Kidney (tissue), 22 donors: ENCODE data around the gene PEX3. TPM values are rescaled to one million over a fixed set of nuclear protein-coding genes. Genes with fewer than 3 reads are reported as not detected.

Experiments
- DNase-seq, 5 donors: peaks; one replicate each; pipeline ENCODE4 v3.0.0-alpha.2; 2013 to 2020
- FAIRE-seq: peaks from 2 replicates; lab custom pipeline; 2012; peaks lifted over from hg19 to GRCh38; lab: Jason Lieb, UNC
- H3K27ac ChIP-seq, 2 donors: one replicate each; pipeline ENCODE4 v1.7.0; 2013; ENCODE audit warnings: low read depth in 2 of 2, low read length in 2 of 2, inconsistent platforms in 1 of 2
- H3K27me3 ChIP-seq: one replicate; pipeline ENCODE4 v1.7.1; 2013; ENCODE audit warnings: low read length, inconsistent platforms; ENCODE audit not compliant: control insufficient read depth, insufficient read depth
- H3K36me3 ChIP-seq, 3 donors: one replicate each; pipeline versions ENCODE4 v1.7.0 to v1.7.1; 2013; ENCODE audit warnings: low read length in 3 of 3, control low read depth in 1 of 3, inconsistent platforms in 1 of 3; ENCODE audit not compliant: insufficient read depth in 3 of 3, control insufficient read depth in 2 of 3
- H3K4me1 ChIP-seq, 3 donors: one replicate each; pipeline versions ENCODE4 v1.7.0 to v1.7.1; 2013; ENCODE audit warnings: low read length in 3 of 3, inconsistent platforms in 1 of 3, low read depth in 1 of 3; ENCODE audit not compliant: control insufficient read depth in 2 of 3, insufficient read depth in 2 of 3
- H3K4me3 ChIP-seq, 3 donors: one replicate each; pipeline versions ENCODE4 v1.7.0 to v1.8.1; 2013; ENCODE audit warnings: low read length in 3 of 3, control low read depth in 1 of 3, inconsistent platforms in 1 of 3
- H3K9ac ChIP-seq, 3 donors: one replicate each; pipeline versions ENCODE4 v1.7.0 to v1.7.1; 2013; ENCODE audit warnings: low read length in 3 of 3, control low read depth in 1 of 3, inconsistent platforms in 1 of 3
- H3K9me3 ChIP-seq, 3 donors: one replicate each; pipeline versions ENCODE4 v1.7.0 to v1.7.1; 2013; ENCODE audit warnings: low read length in 3 of 3, control low read depth in 1 of 3, inconsistent platforms in 1 of 3; ENCODE audit not compliant: control insufficient read depth in 2 of 3, insufficient read depth in 1 of 3
- CTCF ChIP-seq: IDR thresholded peaks from 3 replicates; pipeline ENCODE4 v1.5.1; 2012; ENCODE audit warnings: mild to moderate bottlenecking, moderate library complexity, borderline replicate concordance; ENCODE audit not compliant: insufficient read depth; ENCODE audit errors: extremely low read depth
- intact Hi-C: fragments of 100-400 bp; cut with DNase I; formaldehyde crosslinking; loops from one replicate; pipeline ENCODE4 v1.11.1; 2022
- long read RNA-seq, 10 donors: library from polyadenylated mRNA in 1 of 10; unstranded in 1 of 10; transcript quantifications; one replicate each; pipeline ENCODE4 v2.0.0 and lab custom pipeline, GENCODE V29; 2021 to 2026
- polyA plus RNA-seq: library from polyadenylated mRNA; stranded (reverse); fragments of 350-450 nt; fragmentation: Illumina TruSeq; extraction: RNeasy Lipid Tissue Mini Kit (QIAGEN cat#74804); gene quantifications from one replicate; pipeline ENCODE4 v1.2.3, GENCODE V29; 2014; ENCODE audit warnings: low read depth, low replicate concordance; ENCODE audit not compliant: insufficient read depth
- total RNA-seq: library from RNA; stranded (reverse); fragmentation: NEBNext Ultra II Directional; extraction: Animal tissue kit (Norgen Biotek cat#: 25700); gene quantifications from one replicate; pipeline ENCODE4 v1.2.1, GENCODE V29; 2021
- donor health status: control.
- donor health status: control.
- donor health status: control.
- donor health status: control.
- donor health status: control.
- donor health status: DM: yes; HTN: yes; CAD: no.
- donor health status: Normal renal cell carcinoma (clear cell type).

The PEX3 gene
- total RNA-seq (28.6 TPM), polyA plus RNA-seq (31.7 TPM)
- long read RNA-seq, donor 1, transcript PEX3-201 (12 exons, 1,969 nt), result major isoform, 6 of 7 reads
- long read RNA-seq, donor 1, partial matches to known transcripts, result 0 of 7 reads
- long read RNA-seq, donor 1, other reads (novel, unspliced or antisense), result 0 of 7 reads
- long read RNA-seq, donor 2, transcript PEX3-201 (12 exons, 1,969 nt), result major isoform, 12 of 13 reads
- long read RNA-seq, donor 2, partial matches to known transcripts, result 0 of 13 reads
- long read RNA-seq, donor 2, other reads (novel, unspliced or antisense), result 0 of 13 reads
- long read RNA-seq, donor 3, transcript PEX3-201 (12 exons, 1,969 nt), result major isoform, 10 of 11 reads
- long read RNA-seq, donor 3, partial matches to known transcripts, result 0 of 11 reads
- long read RNA-seq, donor 3, other reads (novel, unspliced or antisense), result 0 of 11 reads
- long read RNA-seq, donor 4, transcript PEX3-201 (12 exons, 1,969 nt), result major isoform, 9 of 9 reads
- long read RNA-seq, donor 4, partial matches to known transcripts, result 0 of 9 reads
- long read RNA-seq, donor 4, other reads (novel, unspliced or antisense), result 0 of 9 reads
- long read RNA-seq, donor 5, result 0 reads
- long read RNA-seq, donor 6, transcript PEX3-201 (12 exons, 1,969 nt), result major isoform, 19 of 21 reads
- long read RNA-seq, donor 6, partial matches to known transcripts, result 0 of 21 reads
- long read RNA-seq, donor 6, other reads (novel, unspliced or antisense), result 0 of 21 reads
- long read RNA-seq, donor 7, transcript PEX3-201 (12 exons, 1,969 nt), result major isoform, 31 of 41 reads
- long read RNA-seq, donor 7, partial matches to known transcripts, result 2 of 41 reads
- long read RNA-seq, donor 7, other reads (novel, unspliced or antisense), result 8 of 41 reads
- long read RNA-seq, donor 8, transcript PEX3-201 (12 exons, 1,969 nt), result major isoform, 8 of 11 reads
- long read RNA-seq, donor 8, partial matches to known transcripts, result 0 of 11 reads
- long read RNA-seq, donor 8, other reads (novel, unspliced or antisense), result 0 of 11 reads
- long read RNA-seq, donor 9, transcript PEX3-201 (12 exons, 1,969 nt), result major isoform, 6 of 6 reads
- long read RNA-seq, donor 9, partial matches to known transcripts, result 0 of 6 reads
- long read RNA-seq, donor 9, other reads (novel, unspliced or antisense), result 0 of 6 reads
- long read RNA-seq, donor 10, transcript PEX3-201 (12 exons, 1,969 nt), result major isoform, 11 of 13 reads
- long read RNA-seq, donor 10, partial matches to known transcripts, result 0 of 13 reads
- long read RNA-seq, donor 10, other reads (novel, unspliced or antisense), result 0 of 13 reads

- TF ChIP-seq CTCF, result peak; percentile 22
- DNase-seq (peak; percentile 96 to 97 (median 96)), FAIRE-seq (no peak)
- peak within 1 kb of the TSS; percentile 51 to 78 for H3K27ac ChIP-seq
- no peaks in the 10 kb centered on the region for H3K36me3 ChIP-seq
- peaks cover 0 to 7% (median 3%) of the 10 kb centered on the region in 3 donors for H3K4me1 ChIP-seq
- peak within 1 kb of the TSS; percentile 89 to 98 (median 96) for H3K4me3 ChIP-seq
- H3K27me3 ChIP-seq, result no peaks in the 10 kb centered on the region
- H3K9ac ChIP-seq, result peak within 1 kb of the TSS; percentile 92 to 96 (median 92)
- H3K9me3 ChIP-seq, result no peaks in the 10 kb centered on the region
- intact Hi-C loops, result no loop called here
These were observed at the start of gene PEX3, which contains the start of gene ADAT2 for GRCh38 chr6:143450453-143451371. TSS of gene PEX3 (plus strand) at chr6:143450805. CDS start at chr6:143451043, 238 bp downstream. TSS of gene ADAT2 (minus strand) at chr6:143450695. CDS start at chr6:143450658, 37 bp downstream.

- FAIRE-seq, result no peak
- Histone ChIP-seq H3K36me3 (no peaks in the 10 kb centered on the region), H3K27ac (no peak overlapping the region), H3K4me1 (no peaks in the 10 kb centered on the region), H3K9me3 (no peaks in the 10 kb centered on the region), H3K4me3 (no peak overlapping the region), H3K9ac (no peak overlapping the region), H3K27me3 (no peaks in the 10 kb centered on the region)
- DNase-seq, result no peak
- intact Hi-C loops, result no loop called here
- TF ChIP-seq CTCF, result no peak
These were observed 49.5 kb upstream of the PEX3 start for GRCh38 chr6:143401068-143401446.
